GM12878 (cell line): ENCODE data around the gene SPAG16.
"Not testable (repeated sequence)": the region's sequence is repeated elsewhere in the genome, so short reads cannot be mapped to it uniquely, and the experiment has no call there.

Experiments
- BMI1 ChIP-seq: fragments of 450-650 bp; IDR thresholded peaks from 2 replicates; pipeline ENCODE4 v1.6.1; 2016; ENCODE audit warnings: mild to moderate bottlenecking, moderate library complexity, borderline replicate concordance
- CBX5 ChIP-seq: sonication (generic); IDR thresholded peaks from 2 replicates; pipeline ENCODE4 v1.6.1; 2016; ENCODE audit warnings: low read depth, moderate library complexity, mild to moderate bottlenecking, inconsistent platforms
- TF ChIP-seq, protein P1 (sequence below), 3 experiments: IDR thresholded peaks in 2 of 3; conservative IDR thresholded peaks in 1 of 3; 2 replicates each; pipeline ENCODE4 v1.5.1; 2011; ENCODE audit warnings: low read depth in 3 of 3, low read length in 3 of 3, mild to moderate bottlenecking in 3 of 3, control low read depth in 2 of 3, moderate library complexity in 2 of 3, inconsistent platforms in 1 of 3, mixed read lengths in 1 of 3; ENCODE audit not compliant: control insufficient read depth in 2 of 3, insufficient read depth in 1 of 3; ENCODE audit errors: extremely low read depth in 1 of 3

DNA sequence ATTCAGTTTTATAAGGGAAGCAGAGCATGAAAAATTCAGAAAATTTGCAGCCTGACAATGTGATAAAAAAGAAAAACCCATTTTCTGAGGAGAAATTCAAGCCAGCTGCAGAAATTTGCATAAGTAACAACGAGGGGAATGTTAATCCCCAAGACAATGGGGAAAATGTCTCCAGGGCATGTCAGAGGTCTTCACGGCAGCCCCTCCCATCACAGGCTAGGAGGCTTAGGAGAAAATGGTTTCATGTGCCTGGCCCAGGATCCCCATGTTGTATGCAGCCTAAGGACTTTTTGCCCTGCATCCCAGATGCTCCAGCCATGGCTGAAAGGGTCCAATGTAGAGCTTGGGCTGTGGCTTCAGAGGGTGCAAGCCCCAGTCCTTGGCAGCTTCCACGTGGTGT is 714.7 kb downstream of the SPAG16 start:
- not testable (repeated sequence) for TF ChIP-seq CBX5, BMI1
- TF ChIP-seq, protein P1, sequence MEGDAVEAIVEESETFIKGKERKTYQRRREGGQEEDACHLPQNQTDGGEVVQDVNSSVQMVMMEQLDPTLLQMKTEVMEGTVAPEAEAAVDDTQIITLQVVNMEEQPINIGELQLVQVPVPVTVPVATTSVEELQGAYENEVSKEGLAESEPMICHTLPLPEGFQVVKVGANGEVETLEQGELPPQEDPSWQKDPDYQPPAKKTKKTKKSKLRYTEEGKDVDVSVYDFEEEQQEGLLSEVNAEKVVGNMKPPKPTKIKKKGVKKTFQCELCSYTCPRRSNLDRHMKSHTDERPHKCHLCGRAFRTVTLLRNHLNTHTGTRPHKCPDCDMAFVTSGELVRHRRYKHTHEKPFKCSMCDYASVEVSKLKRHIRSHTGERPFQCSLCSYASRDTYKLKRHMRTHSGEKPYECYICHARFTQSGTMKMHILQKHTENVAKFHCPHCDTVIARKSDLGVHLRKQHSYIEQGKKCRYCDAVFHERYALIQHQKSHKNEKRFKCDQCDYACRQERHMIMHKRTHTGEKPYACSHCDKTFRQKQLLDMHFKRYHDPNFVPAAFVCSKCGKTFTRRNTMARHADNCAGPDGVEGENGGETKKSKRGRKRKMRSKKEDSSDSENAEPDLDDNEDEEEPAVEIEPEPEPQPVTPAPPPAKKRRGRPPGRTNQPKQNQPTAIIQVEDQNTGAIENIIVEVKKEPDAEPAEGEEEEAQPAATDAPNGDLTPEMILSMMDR (IDR thresholded peaks at IDR 0.05 in 2 of 3, conservative IDR thresholded peaks at IDR 0.05 in 1 of 3; ENCODE audit: control insufficient read depth in 2 of 3, extremely low read depth in 1 of 3, insufficient read depth in 1 of 3, low read depth in 3 of 3, low read length in 3 of 3), result not testable (repeated sequence)
